ENCODE measurements around the gene ITGAV.

Gene ITGAV

DNA sequence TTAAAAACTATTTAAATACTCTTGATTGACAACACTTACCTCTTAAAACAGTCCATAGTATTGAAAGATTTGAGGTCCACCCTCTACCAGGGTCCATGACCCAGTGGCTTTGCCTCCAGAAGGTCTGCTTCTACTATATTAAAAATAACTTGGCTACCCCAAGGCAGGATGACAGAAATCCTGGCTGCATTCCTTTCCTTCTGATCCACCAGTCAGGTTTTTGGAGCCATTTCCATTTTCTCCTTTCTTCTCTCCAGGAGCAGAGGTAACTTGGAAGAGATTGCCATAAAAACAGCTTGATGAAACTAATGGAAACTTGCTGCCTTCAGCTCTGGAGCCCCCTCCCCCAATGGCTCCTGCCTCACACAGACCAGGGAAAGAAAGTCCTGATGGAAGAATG lies 101.4 kb downstream of the ITGAV start:
- TF ChIP-seq, protein P1, sequence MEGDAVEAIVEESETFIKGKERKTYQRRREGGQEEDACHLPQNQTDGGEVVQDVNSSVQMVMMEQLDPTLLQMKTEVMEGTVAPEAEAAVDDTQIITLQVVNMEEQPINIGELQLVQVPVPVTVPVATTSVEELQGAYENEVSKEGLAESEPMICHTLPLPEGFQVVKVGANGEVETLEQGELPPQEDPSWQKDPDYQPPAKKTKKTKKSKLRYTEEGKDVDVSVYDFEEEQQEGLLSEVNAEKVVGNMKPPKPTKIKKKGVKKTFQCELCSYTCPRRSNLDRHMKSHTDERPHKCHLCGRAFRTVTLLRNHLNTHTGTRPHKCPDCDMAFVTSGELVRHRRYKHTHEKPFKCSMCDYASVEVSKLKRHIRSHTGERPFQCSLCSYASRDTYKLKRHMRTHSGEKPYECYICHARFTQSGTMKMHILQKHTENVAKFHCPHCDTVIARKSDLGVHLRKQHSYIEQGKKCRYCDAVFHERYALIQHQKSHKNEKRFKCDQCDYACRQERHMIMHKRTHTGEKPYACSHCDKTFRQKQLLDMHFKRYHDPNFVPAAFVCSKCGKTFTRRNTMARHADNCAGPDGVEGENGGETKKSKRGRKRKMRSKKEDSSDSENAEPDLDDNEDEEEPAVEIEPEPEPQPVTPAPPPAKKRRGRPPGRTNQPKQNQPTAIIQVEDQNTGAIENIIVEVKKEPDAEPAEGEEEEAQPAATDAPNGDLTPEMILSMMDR (IDR thresholded peaks at IDR 0.05; ENCODE audit: extremely low read depth, missing control alignments) = no peak
- DNase-seq (ENCODE audit: low spot score) = no peak

DNA sequence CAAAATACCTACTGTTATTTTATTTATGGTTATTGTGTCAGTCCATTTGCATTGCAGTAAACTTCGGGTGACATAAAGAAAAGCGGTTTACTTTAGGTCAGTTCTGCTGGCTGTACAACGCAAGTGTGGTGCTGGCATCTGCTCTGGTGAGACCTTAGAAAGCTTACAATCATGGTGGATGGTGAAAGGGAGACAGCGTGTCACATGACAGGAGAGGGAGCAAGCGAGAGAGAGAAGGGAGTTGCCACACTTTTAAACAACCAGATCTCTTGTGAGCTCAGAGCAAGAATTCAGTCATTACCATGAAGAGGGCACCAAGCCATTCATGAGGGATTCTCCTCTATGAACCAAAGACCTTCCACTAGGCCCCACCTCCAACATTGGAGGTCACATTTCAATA lies 102.0 kb downstream of the ITGAV start:
- TF ChIP-seq, protein P1 (IDR thresholded peaks at IDR 0.05; ENCODE audit: extremely low read depth, missing control alignments) = no peak
- no peak for DNase-seq (ENCODE audit: low spot score)

DNA sequence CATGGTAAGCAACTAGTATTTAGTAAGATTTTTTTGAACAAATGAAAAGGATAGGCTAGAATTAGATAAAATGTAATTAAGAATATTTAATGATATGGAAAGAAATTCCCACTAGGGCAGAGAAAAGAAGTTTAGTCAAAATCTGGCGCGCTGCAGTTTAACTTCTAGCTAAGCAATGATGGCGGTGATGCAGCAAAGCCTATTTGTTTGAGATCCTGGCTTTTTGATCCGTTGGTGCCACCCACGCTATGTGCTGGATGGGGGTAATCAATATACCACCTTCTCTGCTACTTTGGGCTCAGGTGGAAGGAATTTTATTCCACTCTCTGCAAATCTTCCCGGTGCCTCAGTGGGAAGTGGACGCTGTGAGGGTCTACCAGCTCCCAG lies 103.6 kb downstream of the ITGAV start:
- TF ChIP-seq, protein P1 (IDR thresholded peaks at IDR 0.05; ENCODE audit: extremely low read depth, missing control alignments) = no peak
- no peak for DNase-seq (ENCODE audit: low spot score)

DNA sequence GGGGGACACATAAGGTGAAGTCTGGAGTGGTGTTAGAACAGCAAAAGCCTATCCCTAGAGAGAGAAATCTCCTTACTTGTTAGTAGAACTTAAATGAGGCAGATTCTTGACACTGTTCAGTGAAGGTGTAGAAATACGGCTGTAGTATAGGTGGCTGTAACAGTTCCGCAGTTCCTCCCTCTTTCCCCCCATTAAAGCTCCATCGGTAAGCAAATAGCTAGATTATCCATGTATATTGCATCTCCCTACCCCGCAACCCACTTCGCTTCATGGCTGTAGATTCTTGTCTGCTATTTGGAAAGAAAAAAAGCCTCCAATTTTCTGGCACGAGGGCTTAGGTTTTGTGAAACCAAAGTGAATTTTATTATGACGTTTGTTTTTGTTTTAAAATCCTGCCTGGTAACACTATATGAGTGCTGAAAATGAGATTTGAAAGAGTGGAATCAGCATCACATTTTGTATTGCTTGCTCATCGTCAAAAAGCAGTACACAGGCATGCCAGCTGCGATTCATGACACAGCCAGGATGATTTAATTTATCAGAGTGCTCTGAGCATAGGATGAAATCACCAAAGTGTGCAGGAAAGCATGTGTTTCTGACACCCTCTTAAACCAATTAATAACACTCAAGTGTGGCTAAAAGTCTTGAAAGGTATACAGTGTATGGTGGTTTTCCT lies 105.4 kb downstream of the ITGAV start:
- TF ChIP-seq, protein P1 (IDR thresholded peaks at IDR 0.05; ENCODE audit: extremely low read depth, missing control alignments) = no peak
- peak; percentile 19 for DNase-seq (ENCODE audit: low spot score)

DNA sequence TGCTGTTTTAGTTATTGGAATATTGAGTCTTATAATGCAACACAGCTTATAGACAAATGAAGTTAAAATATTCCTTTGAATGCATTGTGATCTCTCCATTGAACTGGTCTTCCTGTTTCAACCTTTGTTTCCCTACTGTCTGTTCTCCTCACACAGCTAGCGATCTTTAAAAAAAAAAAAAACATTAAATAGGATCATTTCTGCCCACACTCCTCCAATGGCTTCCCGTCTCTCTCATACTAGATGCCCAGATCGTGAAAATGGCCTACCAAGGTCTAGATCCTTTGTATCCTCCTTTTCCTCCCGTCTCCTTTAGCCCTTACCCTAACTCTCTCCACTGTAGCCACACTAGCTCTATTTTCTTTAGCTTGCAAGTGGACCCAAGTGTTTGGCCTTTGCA lies 106.4 kb downstream of the ITGAV start:
- DNase-seq (ENCODE audit: low spot score) = no peak
- TF ChIP-seq, protein P1 (IDR thresholded peaks at IDR 0.05; ENCODE audit: extremely low read depth, missing control alignments) = no peak

DNA sequence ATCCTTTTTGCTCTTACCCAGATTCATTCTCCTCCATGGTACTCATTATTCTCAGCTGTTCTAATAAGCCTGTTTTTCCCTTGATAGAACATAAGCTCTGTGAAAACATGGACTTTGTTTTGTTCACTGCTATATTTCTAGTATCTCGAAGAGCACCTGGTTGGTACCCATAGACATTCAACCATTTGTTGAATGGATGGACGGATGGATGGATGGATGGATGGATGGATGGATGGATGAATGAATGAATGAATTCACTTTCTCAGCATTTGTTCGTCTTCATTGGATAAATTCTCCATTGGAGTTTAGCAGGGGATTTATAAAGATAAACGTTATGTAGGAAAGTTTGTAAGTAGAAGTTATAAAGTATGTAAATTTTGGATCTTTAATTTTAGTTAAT lies 106.9 kb downstream of the ITGAV start:
- TF ChIP-seq, protein P1 (IDR thresholded peaks at IDR 0.05; ENCODE audit: extremely low read depth, missing control alignments) = no peak
- DNase-seq (ENCODE audit: low spot score) = no peak

DNA sequence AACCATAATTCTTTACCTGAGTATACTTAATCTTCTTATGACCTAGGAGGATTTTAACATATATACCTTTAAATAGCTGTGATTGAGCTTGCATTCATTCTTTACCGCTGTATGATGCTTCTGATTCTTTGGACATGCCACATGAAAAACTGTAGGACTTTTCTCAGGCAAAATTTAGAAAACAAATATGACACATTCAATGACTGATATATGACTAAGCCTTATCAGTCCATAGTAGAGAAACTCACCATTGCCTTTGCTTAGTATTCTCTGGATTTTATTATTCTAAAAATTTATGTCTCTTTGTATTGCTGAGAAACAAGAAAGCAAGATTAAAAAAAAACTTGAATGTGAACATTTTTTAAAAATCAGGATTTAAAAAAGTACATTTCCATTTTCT lies 107.7 kb downstream of the ITGAV start:
- DNase-seq (ENCODE audit: low spot score) = no peak
- TF ChIP-seq, protein P1 (IDR thresholded peaks at IDR 0.05; ENCODE audit: extremely low read depth, missing control alignments) = no peak

Data from GM20000 (cell line).